ENCODE results near the gene KLHL21.
"Not testable (repeated sequence)": the region's sequence is repeated elsewhere in the genome, so short reads cannot be mapped to it uniquely, and the experiment has no call there.

Gene KLHL21

DNA sequence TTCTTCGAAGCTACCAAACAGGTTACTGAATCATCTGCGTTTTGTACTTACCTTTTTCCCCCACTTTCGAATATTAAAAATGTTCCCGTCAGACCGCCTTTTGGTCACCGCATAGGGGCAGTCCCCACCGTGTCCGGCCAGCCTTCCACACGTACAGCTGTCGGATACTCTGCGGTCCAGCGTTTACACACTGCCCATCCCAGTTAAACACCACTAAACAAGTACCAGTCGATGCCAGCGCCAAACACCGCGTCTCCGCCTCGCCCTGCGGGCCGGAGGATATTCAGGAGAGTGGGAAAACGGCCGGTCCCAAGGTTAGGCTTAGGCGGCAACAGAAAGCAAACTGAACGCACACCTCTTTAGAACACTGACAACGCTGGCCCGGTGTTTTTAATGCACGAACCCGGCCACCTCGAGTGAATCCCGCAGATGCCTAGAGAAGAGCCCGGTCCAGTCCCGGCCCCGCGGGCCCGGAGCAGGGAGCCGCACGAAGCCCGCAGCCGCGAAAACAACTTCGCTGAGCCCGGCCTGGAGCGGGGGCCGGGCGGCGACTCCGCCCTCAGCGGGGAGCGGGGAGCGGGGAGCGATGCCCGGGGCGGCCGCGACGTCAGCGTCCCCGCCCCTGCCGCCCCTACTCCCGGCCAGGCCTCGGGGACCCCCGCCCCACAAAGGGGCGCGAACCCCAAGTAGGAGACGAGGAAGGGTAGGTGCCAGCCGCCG lies 10.1 kb upstream of the KLHL21 start:
- Histone ChIP-seq H3K9ac (ENCODE audit: low read length) (peak overlapping the region; percentile 80), H3K9me3 (ENCODE audit: control insufficient read depth, insufficient read depth, low read depth, low read length) (no peaks in the 10 kb centered on the region), H3K36me3 (ENCODE audit: control insufficient read depth, insufficient read depth, low read length) (peaks cover 13% of the 10 kb centered on the region), H3K4me1 (ENCODE audit: control insufficient read depth, insufficient read depth, low read length) (peaks cover 6% of the 10 kb centered on the region; the same call in 1 of the 2 replicates), H3K4me3 (ENCODE audit: low read depth, low read length) (peak overlapping the region; percentile 94), H3K27me3 (ENCODE audit: control insufficient read depth, insufficient read depth, low read length) (no peaks in the 10 kb centered on the region; the same call in 1 of the 2 replicates), H3K27ac (ENCODE audit: low read depth, low read length) (peak overlapping the region; percentile 70; the same call in 1 of the 2 replicates)

DNA sequence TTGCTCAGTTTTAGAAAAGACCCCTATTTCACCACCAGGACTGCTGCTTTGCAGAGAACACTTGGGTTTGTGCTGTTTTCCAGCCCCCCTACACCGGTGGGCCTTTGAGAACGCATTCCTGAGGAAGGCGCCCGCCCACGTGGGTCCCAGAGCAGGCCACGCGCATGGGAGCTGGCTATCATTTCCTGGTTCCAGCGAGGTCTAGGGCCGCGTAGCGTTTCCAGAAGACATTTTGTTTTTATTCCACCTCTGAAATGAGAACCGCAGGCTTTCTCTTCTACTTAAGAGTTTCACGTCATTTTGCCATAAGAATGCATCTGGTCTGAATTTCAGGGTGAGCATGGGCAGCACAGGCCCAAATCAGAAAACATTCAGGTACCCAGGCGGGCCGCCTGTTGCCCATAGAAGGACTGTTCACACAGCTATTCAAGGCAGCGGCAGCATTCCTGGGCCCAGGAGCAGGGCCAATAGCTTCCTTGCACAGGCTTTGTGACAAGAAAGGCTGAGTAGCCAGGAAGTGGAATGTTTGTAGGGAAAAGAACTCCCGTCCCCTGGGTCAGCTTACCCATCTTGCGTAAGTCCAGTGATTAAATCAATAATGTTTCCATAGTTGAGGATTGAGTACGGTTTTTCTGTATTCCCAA lies 1.4 kb upstream of the KLHL21 start:
- Histone ChIP-seq H3K27me3 (ENCODE audit: control insufficient read depth, insufficient read depth, low read length) (no peaks in the 10 kb centered on the region), H3K4me3 (ENCODE audit: low read depth, low read length) (peak overlapping the region; percentile 100), H3K9me3 (ENCODE audit: control insufficient read depth, insufficient read depth, low read depth, low read length) (no peaks in the 10 kb centered on the region), H3K27ac (ENCODE audit: low read depth, low read length) (peak overlapping the region; percentile 84; the same call in 1 of the 2 replicates), H3K4me1 (ENCODE audit: control insufficient read depth, insufficient read depth, low read length) (peaks cover 22% of the 10 kb centered on the region), H3K9ac (ENCODE audit: low read length) (peak overlapping the region; percentile 92), H3K36me3 (ENCODE audit: control insufficient read depth, insufficient read depth, low read length) (peaks cover 7% of the 10 kb centered on the region)

- Histone ChIP-seq H3K4me1 (ENCODE audit: control insufficient read depth, insufficient read depth, low read length) (peaks cover 22% of the 10 kb centered on the region), H3K9ac (ENCODE audit: low read length) (peak overlapping the region; percentile 92), H3K9me3 (ENCODE audit: control insufficient read depth, insufficient read depth, low read depth, low read length) (no peaks in the 10 kb centered on the region), H3K4me3 (ENCODE audit: low read depth, low read length) (peak overlapping the region; percentile 100), H3K27me3 (ENCODE audit: control insufficient read depth, insufficient read depth, low read length) (no peaks in the 10 kb centered on the region), H3K27ac (ENCODE audit: low read depth, low read length) (peak overlapping the region; percentile 84; the same call in 1 of the 2 replicates), H3K36me3 (ENCODE audit: control insufficient read depth, insufficient read depth, low read length) (peaks cover 11% of the 10 kb centered on the region)
Observed at GRCh38 chr1:6603238-6603914, 707 bp upstream of the KLHL21 start.

GRCh38 chr1:6601923-6602668 lies 573 bp downstream of the KLHL21 start:
- Histone ChIP-seq H3K36me3 (ENCODE audit: control insufficient read depth, insufficient read depth, low read length) (peaks cover 21% of the 10 kb centered on the region), H3K4me1 (ENCODE audit: control insufficient read depth, insufficient read depth, low read length) (peaks cover 22% of the 10 kb centered on the region), H3K27me3 (ENCODE audit: control insufficient read depth, insufficient read depth, low read length) (no peaks in the 10 kb centered on the region), H3K9ac (ENCODE audit: low read length) (peak overlapping the region; percentile 99), H3K4me3 (ENCODE audit: low read depth, low read length) (peak overlapping the region; percentile 100), H3K27ac (ENCODE audit: low read depth, low read length) (peak overlapping the region; percentile 85; the same call in 1 of the 2 replicates), H3K9me3 (ENCODE audit: control insufficient read depth, insufficient read depth, low read depth, low read length) (no peaks in the 10 kb centered on the region)

GRCh38 chr1:6601049-6601922 lies 1.4 kb downstream of the KLHL21 start:
- H3K9ac ChIP-seq (ENCODE audit: low read length), result peak overlapping the region; percentile 99
- peak overlapping the region; percentile 0; the same call in 1 of the 2 replicates for H3K27ac ChIP-seq (ENCODE audit: low read depth, low read length)
- peaks cover 22% of the 10 kb centered on the region for H3K4me1 ChIP-seq (ENCODE audit: control insufficient read depth, insufficient read depth, low read length)

GRCh38 chr1:6600410-6601048 lies 2.1 kb downstream of the KLHL21 start:
- Histone ChIP-seq H3K36me3 (ENCODE audit: control insufficient read depth, insufficient read depth, low read length) (peaks cover 37% of the 10 kb centered on the region), H3K27ac (ENCODE audit: low read depth, low read length) (peak overlapping the region; percentile 0; the same call in 1 of the 2 replicates), H3K9me3 (ENCODE audit: control insufficient read depth, insufficient read depth, low read depth, low read length) (no peaks in the 10 kb centered on the region), H3K9ac (ENCODE audit: low read length) (peak overlapping the region; percentile 99), H3K4me1 (ENCODE audit: control insufficient read depth, insufficient read depth, low read length) (peaks cover 22% of the 10 kb centered on the region), H3K4me3 (ENCODE audit: low read depth, low read length) (peak overlapping the region; percentile 100), H3K27me3 (ENCODE audit: control insufficient read depth, insufficient read depth, low read length) (no peaks in the 10 kb centered on the region)

More at GRCh38 chr1:6601049-6601922, 1.4 kb downstream of the KLHL21 start:
- H3K27me3 ChIP-seq (ENCODE audit: control insufficient read depth, insufficient read depth, low read length), result no peaks in the 10 kb centered on the region
- peak overlapping the region; percentile 100 for H3K4me3 ChIP-seq (ENCODE audit: low read depth, low read length)
- no peaks in the 10 kb centered on the region for H3K9me3 ChIP-seq (ENCODE audit: control insufficient read depth, insufficient read depth, low read depth, low read length)
- peaks cover 30% of the 10 kb centered on the region for H3K36me3 ChIP-seq (ENCODE audit: control insufficient read depth, insufficient read depth, low read length)

DNA sequence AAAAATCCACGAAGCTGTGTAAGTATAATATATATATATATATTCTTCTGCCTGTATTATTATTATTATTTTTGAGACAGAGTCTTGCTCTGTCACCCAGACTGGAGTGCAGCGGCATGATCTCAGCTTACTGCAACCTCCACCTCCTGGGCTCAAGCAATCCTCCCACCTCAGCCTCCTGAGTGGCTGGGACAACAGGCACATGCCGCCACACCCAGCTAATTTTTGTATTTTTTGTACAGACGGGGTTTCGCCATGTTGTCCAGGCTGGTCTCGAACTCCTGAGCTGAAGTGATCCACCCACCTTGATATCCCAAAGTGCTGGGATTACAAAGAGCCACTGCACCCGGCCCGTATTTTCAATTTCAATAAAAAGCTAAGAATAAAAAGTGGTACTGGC lies 2.7 kb downstream of the KLHL21 start:
- Histone ChIP-seq H3K36me3 (ENCODE audit: control insufficient read depth, insufficient read depth, low read length) (peaks cover 43% of the 10 kb centered on the region), H3K4me1 (ENCODE audit: control insufficient read depth, insufficient read depth, low read length) (peaks cover 21% of the 10 kb centered on the region), H3K4me3 (ENCODE audit: low read depth, low read length) (peak overlapping the region; percentile 100)
- H3K27ac ChIP-seq (ENCODE audit: low read depth, low read length); H3K9me3 ChIP-seq (ENCODE audit: control insufficient read depth, insufficient read depth, low read depth, low read length); H3K27me3 ChIP-seq (ENCODE audit: control insufficient read depth, insufficient read depth, low read length); H3K9ac ChIP-seq (ENCODE audit: low read length): not testable (repeated sequence)

GRCh38 chr1:6599141-6599975 lies 3.3 kb downstream of the KLHL21 start:
- no peak overlapping the region for H3K27ac ChIP-seq (ENCODE audit: low read depth, low read length)
- peaks cover 48% of the 10 kb centered on the region for H3K36me3 ChIP-seq (ENCODE audit: control insufficient read depth, insufficient read depth, low read length)
- H3K4me3 ChIP-seq (ENCODE audit: low read depth, low read length), result peak overlapping the region; percentile 18
- H3K9ac ChIP-seq (ENCODE audit: low read length), result no peak overlapping the region
- no peaks in the 10 kb centered on the region for H3K9me3 ChIP-seq (ENCODE audit: control insufficient read depth, insufficient read depth, low read depth, low read length)
- peaks cover 16% of the 10 kb centered on the region for H3K4me1 ChIP-seq (ENCODE audit: control insufficient read depth, insufficient read depth, low read length)
- H3K27me3 ChIP-seq (ENCODE audit: control insufficient read depth, insufficient read depth, low read length), result no peaks in the 10 kb centered on the region

DNA sequence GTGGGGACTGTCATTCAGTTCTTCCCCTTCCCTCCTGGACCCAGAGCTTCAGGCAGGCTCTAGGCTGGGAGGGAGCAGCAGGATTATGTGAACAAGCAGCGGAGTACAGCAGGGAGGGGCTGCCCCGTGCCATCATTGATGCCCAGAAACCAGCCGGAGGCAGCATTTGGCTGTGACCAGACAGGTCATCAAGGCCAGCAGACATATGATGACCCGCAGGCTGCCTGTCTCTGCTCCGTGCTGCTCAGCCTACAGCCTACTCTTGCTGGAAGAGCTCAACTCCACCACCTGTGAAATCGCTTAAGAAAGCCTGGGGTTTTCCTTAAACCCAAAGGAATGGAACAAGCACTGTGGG lies 4.9 kb downstream of the KLHL21 start:
- Histone ChIP-seq H3K9me3 (ENCODE audit: control insufficient read depth, insufficient read depth, low read depth, low read length) (no peaks in the 10 kb centered on the region), H3K36me3 (ENCODE audit: control insufficient read depth, insufficient read depth, low read length) (peaks cover 64% of the 10 kb centered on the region), H3K27me3 (ENCODE audit: control insufficient read depth, insufficient read depth, low read length) (no peaks in the 10 kb centered on the region), H3K27ac (ENCODE audit: low read depth, low read length) (no peak overlapping the region), H3K4me1 (ENCODE audit: control insufficient read depth, insufficient read depth, low read length) (peaks cover 7% of the 10 kb centered on the region; the same call in 1 of the 2 replicates), H3K9ac (ENCODE audit: low read length) (peak overlapping the region; percentile 12), H3K4me3 (ENCODE audit: low read depth, low read length) (no peak overlapping the region)
